Epithelial cell of prostate (primary cell): ENCODE data around the gene PITPNM1.

Experiments
- DNase-seq: peaks from one replicate; pipeline ENCODE4 v3.0.0-alpha.2; 2011; ENCODE audit warnings: low read depth, low spot score
- H3K27ac ChIP-seq: fragments of 450-650 bp; 2 replicates; pipeline ENCODE4 v1.5.1; 2017; ENCODE audit warnings: mild to moderate bottlenecking

PITPNM1 gene

GRCh38 chr11:67449116-67449844, 55.9 kb downstream of the PITPNM1 start:
- H3K27ac ChIP-seq: no peak overlapping the region
- DNase-seq: no peak

- no peak overlapping the region for H3K27ac ChIP-seq
- no peak for DNase-seq
Observed at GRCh38 chr11:67448220-67448609, 56.9 kb downstream of the PITPNM1 start.

- H3K27ac ChIP-seq: no peak overlapping the region
- no peak for DNase-seq
Observed at GRCh38 chr11:67445515-67445914, 59.6 kb downstream of the PITPNM1 start.

- no peak for DNase-seq
- H3K27ac ChIP-seq: peak overlapping the region; percentile 69
Observed at GRCh38 chr11:67442504-67443404, 62.4 kb downstream of the PITPNM1 start.
